HG02943 (cell line): ENCODE measurements around the gene HDDC3.

ENCODE experiments used
- ATAC-seq: cut with Tn5 transposase; IDR thresholded peaks from one replicate; pipeline ENCODE4 v1.9.1; 2021; ENCODE audit warnings: mild to moderate bottlenecking, low read depth, moderate library complexity; ENCODE audit not compliant: unreplicated experiment

Gene HDDC3

DNA sequence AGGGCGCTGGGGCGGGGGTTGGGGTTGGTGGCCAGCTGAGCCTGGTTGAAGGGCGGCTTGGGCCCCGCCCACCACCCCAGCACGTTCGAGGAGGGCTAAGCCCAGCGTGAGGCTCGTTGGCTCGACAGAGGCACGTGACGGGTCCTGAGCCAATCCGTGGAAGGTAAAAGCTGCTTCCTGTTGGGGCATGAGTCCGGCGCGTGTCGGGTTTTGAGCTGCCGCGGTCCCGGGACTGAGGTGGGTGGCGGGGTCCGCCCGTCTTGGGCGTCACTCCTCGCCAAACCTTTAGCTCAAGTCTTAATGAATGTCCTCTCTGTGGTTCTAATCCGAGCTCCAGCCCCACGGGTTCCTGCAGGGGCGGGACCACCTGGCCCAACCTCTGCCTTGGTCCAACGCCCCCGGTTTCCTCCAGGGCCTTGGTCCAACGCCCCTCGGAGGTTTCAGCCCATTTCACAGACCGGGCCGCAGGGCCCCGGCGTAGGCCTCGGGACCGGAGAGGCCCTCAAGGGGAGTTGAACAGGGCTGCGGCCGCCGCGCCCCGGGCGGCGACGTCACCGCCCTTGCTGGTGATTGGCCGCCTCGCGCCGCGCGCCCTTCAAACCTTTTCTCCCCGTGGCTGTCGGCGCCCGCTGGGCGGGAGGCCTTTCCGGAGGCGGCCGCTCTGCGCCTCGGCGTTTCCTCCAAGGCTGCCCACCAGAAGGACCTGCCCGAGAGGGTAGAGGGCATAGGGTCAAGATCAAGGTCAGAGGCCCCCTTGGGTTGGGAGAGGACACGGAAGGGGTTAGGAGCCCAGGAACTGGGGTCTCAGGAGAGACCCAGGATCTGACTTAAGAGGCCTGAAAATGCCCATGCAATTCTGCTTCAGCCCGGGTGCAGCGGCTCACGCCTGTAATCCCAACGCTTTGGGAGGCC is 22.6 kb upstream of the HDDC3 start, which contains the start of gene RCCD1:
TSS of gene RCCD1 (plus strand) at position 173 of the 912 bp plus-strand sequence. CDS start 1,851 bp downstream, outside the sequence.
- ATAC-seq: peak; percentile 92

GRCh38 chr15:90953947-90954711 is 21.8 kb upstream of the HDDC3 start:
- no peak for ATAC-seq

GRCh38 chr15:90952901-90953677 is 20.7 kb upstream of the HDDC3 start:
- no peak for ATAC-seq

DNA sequence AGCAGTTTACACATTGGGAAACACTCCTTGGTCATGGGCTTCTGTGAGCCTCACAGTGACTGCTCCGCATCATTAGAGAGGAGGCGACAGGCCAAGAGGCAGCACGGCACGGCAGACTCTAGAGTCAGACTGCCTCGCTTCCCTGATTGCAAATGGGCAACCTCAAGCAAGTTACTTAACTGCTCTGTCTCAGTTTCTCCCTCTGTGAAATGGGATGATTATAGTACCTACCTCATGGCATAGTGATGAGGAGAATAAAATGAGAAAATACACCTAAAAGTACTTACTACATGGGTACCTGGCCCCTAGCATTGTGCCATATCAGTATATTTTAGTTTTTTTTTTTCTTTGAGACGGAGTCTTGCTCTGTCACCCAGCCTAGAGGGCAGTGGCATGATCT is 18.3 kb upstream of the HDDC3 start:
- no peak for ATAC-seq

DNA sequence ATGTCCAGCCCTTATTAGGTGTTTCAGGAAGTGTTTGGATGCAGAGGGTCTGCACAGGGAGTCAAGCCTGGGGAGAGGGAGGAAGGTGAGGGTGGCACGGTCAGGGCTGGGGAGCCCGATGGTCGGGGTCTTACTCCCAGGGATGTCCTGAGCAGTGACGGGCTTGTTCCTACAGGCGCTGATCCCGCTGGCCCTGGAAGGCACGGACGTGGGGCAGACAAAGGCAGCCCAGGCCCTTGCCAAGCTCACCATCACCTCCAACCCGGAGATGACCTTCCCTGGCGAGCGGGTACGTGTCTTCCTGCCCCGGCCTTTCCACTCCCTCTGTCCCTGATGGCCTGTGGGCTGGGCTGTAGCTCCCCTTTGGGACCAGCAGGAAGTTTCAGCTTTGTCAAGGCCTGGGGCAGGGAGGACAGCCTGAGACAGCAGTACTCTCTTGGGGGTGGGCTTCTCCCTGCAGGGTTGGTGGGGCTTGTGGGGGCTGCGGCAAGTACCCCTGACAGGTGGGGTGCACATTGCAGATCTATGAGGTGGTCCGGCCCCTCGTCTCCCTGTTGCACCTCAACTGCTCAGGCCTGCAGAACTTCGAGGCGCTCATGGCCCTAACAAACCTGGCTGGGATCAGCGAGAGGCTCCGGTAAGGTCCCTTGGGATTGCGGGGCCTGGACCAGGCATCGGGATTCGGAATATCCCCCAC is 17.8 kb upstream of the HDDC3 start:
- no peak for ATAC-seq

GRCh38 chr15:90948506-90948905 is 16.2 kb upstream of the HDDC3 start:
- ATAC-seq: no peak

- no peak for ATAC-seq
These were observed 15.4 kb upstream of the HDDC3 start for GRCh38 chr15:90947577-90948357.

DNA sequence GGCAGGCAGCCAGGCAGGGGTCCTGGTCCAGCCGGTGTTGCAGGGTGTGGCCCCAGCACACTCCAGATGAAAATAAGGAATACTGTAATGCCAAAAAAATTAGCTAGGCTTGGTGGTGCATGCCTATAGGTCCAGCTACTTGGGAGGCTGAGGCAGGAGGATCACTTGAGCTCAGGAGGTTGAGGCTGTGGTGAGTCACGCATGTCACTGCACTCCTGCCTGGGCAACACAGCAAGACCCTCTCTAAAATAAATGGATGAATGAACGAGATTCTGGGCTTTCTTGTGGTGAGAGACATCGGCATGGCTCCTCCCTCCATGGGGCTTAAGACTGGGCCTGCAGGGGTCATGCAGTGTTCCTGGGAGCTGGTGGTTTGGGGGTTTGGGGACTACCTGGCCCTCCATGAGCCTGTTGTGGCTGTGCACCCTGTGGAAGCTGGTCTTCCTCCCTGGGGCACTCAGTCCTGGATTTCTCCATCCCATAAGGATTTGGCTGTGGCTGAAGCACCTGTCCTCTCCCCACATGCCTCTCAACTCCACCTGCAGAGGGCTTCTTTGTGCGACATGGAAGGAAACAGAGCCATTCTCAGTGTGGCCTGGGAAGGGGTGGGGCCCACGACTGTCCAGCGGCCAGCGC is 14.7 kb upstream of the HDDC3 start:
- no peak for ATAC-seq

- ATAC-seq: no peak
These were observed 14.2 kb upstream of the HDDC3 start for GRCh38 chr15:90946538-90946937.

- ATAC-seq: no peak
These were observed 12.7 kb upstream of the HDDC3 start for GRCh38 chr15:90945091-90945490.

DNA sequence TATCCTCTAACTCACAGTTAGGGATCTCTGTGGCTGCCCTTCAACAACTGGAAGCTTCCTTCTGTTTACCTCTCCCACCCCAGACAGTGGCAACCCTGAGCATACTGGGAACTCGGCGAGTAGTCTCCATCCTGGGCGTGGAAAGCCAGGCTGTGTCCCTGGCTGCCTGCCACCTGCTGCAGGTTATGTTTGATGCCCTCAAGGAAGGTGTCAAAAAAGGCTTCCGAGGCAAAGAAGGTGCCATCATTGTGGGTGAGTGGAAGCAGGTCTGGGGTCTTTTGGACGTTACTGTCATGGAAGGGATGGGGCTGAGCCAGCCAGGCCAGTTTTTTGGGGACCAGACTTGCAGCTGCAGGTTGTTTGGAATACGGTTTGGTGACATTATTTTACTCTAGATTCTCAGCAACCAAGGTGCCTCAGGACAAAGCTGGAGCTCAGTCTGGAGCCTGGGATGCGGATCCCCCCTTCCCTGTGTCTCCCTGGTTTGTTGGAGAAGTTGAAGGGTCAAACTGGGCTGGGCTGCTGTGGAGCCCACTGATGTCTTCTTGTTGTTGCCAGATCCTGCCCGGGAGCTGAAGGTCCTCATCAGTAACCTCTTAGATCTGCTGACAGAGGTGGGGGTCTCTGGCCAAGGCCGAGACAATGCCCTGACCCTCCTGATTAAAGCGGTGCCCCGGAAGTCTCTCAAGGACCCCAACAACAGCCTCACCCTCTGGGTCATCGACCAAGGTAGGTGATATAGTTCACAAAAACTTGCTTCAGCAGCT is 10.2 kb upstream of the HDDC3 start:
- no peak for ATAC-seq

- ATAC-seq: no peak
These were observed 8.7 kb upstream of the HDDC3 start for GRCh38 chr15:90941038-90941437.

GRCh38 chr15:90939756-90940155 is 7.4 kb upstream of the HDDC3 start:
- ATAC-seq: no peak

- ATAC-seq: no peak
These were observed 5.9 kb upstream of the HDDC3 start for GRCh38 chr15:90938261-90938660.

GRCh38 chr15:90936823-90937222 is 4.5 kb upstream of the HDDC3 start:
- no peak for ATAC-seq

DNA sequence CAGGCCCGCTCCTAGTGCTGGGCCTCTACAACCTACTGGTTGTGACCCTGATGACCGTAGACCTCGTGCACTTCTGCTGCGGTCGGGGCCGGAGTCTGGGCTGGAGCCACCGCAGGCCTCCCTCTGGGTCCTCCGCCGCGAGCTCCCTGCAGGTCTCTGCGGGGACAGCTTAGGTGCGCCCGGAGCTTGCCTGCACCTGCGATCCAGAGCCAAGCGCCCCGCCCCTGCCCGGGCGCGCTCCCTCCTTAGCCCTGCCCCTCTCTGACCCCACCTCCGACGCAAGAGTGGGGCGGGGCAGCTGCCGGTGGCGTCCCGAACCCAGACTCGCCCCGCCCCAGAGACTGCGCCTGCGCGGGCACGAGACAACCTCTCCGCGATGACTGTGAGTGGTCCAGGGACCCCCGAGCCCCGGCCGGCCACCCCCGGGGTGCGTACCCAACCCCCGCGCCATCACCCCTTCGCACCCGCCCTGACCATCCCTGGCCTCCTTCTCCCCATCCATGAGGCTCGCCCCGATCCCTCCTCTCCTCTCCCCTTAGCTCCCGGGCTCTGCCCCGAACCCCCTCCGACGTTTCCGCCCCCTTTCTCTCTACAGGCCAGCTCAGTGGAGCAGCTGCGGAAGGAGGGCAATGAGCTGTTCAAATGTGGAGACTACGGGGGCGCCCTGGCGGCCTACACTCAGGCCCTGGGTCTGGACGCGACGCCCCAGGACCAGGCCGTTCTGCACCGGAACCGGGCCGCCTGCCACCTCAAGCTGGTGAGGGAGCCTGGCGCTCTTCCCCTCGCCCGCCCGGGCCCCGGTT is 2.8 kb upstream of the HDDC3 start, which contains the start of gene UNC45A:
TSS of gene UNC45A (plus strand) at position 337 of the 803 bp plus-strand sequence. CDS start at position 377, 40 bp downstream.
- peak; percentile 62 for ATAC-seq

DNA sequence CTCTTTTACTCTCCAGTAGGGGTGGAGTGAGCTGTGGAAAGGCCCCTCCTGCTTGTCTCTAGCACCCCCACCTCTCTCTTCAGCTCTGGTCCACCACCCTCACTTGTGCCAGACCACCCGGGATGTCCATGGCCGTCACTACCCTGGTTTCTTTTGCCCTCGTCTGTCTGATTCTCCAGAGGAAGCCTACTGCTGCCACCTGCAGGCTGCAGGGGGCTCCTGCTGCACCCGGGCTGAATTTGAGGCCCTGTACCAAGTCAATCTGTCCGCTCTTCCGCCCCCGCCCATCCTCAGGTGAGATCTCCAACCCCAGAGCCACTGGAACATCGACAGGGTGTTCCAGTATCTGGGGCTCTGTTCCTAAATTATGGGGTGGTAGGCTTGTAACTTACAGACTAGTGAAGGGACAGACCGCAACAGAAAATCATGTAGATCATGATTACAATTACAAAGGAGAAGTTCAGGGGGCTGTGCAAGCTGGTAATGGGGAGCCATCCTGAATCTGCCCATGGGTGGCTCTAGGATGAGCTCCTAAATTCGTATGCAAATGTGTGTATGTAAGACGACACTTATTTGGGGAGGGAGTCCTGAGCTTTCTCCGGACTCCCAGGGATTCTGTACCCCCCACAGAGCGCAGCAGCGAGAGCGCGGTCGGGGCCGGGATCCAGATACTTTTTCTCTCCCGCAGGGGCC is 2.1 kb upstream of the HDDC3 start:
- ATAC-seq: peak; percentile 24
